NCI-H146 treated with DMSO at 0.1 percent for 48 hours (cell line): ENCODE results near the gene GLOD4.
"Not testable (repeated sequence)": the region's sequence is repeated elsewhere in the genome, so short reads cannot be mapped to it uniquely, and the experiment has no call there.

Experiments used
- DNase-seq: peaks from one replicate; lab custom pipeline; 2025; ENCODE audit not compliant: unreplicated experiment; lab: John Stamatoyannopoulos, UW

The GLOD4 gene

GRCh38 chr17:778096-778495 lies 4.0 kb downstream of the GLOD4 start:
- DNase-seq = no peak

GRCh38 chr17:774313-774584 lies 7.8 kb downstream of the GLOD4 start:
- DNase-seq = no peak

- DNase-seq = peak; percentile 47
These were observed 8.4 kb downstream of the GLOD4 start for GRCh38 chr17:773467-774312.

GRCh38 chr17:773016-773415 lies 9.1 kb downstream of the GLOD4 start:
- no peak for DNase-seq

GRCh38 chr17:767076-767475 lies 15.0 kb downstream of the GLOD4 start:
- no peak for DNase-seq

GRCh38 chr17:760371-760770 lies 21.7 kb downstream of the GLOD4 start:
- no peak for DNase-seq

GRCh38 chr17:759964-760363 lies 22.1 kb downstream of the GLOD4 start:
- DNase-seq = no peak

- DNase-seq = not testable (repeated sequence)
These were observed 26.0 kb downstream of the GLOD4 start for GRCh38 chr17:756010-756567.

GRCh38 chr17:755319-755961 lies 26.6 kb downstream of the GLOD4 start:
- DNase-seq = not testable (repeated sequence)

GRCh38 chr17:753418-753817 lies 28.7 kb downstream of the GLOD4 start:
- no peak for DNase-seq

- peak; percentile 23 for DNase-seq
These were observed 29.4 kb downstream of the GLOD4 start for GRCh38 chr17:752620-753219.

GRCh38 chr17:752002-752619 lies 30.0 kb downstream of the GLOD4 start, which contains the start of gene GEMIN4:
Gene GEMIN4 (minus strand): TSS chr17:752264. CDS start chr17:752142, 122 bp downstream.
- DNase-seq = peak; percentile 82

- DNase-seq = no peak
These were observed 30.6 kb downstream of the GLOD4 start for GRCh38 chr17:751269-752001.

- DNase-seq = no peak
These were observed 31.5 kb downstream of the GLOD4 start for GRCh38 chr17:750431-751037.

- DNase-seq = not testable (repeated sequence)
These were observed 32.7 kb downstream of the GLOD4 start for GRCh38 chr17:749359-749758.

- not testable (repeated sequence) for DNase-seq
These were observed 33.5 kb downstream of the GLOD4 start for GRCh38 chr17:748604-749003.

- no peak for DNase-seq
These were observed 35.1 kb downstream of the GLOD4 start for GRCh38 chr17:746783-747629.

GRCh38 chr17:746181-746580 lies 35.9 kb downstream of the GLOD4 start:
- DNase-seq = no peak

- no peak for DNase-seq
These were observed 36.7 kb downstream of the GLOD4 start for GRCh38 chr17:745406-745805.
